ENCODE measurements around the gene SLIT1. TPM values are rescaled to one million over a fixed set of nuclear protein-coding genes. Genes with fewer than 3 reads are reported as not detected.

The SLIT1 gene
- total RNA-seq, 1 donor from 2014 or later: 10.6 TPM

DNA sequence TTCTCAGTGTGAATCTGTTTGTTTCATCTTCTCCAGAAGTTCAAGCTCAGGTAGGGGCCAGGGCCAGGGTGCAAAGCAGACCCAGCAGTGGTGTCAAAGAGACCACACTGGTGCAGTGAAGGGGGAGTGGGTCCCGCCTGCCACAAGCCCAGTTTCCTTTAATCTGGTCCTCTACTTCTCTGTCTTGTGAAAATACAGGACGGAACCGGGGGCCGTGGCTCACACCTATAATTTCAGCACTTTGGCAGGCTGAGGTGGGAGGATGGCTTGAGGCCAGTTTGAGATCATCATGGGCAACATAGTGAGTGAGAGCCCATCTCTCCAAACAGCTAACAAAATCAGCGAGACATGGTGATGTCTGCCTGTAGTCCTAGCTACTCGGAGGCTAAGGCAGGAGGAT is 109.0 kb downstream of the SLIT1 start:
- DNase-seq (ENCODE audit: low read depth, low spot score): no peak
- no peak overlapping the region for H3K4me3 Mint-ChIP-seq
- H3K27me3 Mint-ChIP-seq (ENCODE audit: low read depth): peaks cover 25% of the 10 kb centered on the region
- H3K9me3 Mint-ChIP-seq: no peaks in the 10 kb centered on the region
- H3K4me1 Mint-ChIP-seq: peaks cover 4% of the 10 kb centered on the region
- no peaks in the 10 kb centered on the region for H3K36me3 Mint-ChIP-seq (ENCODE audit: low read depth)
- TF ChIP-seq CTCF (conservative IDR thresholded peaks at IDR 0.05): no peak
- no peak overlapping the region for H3K27ac Mint-ChIP-seq (ENCODE audit: unreplicated experiment)

GRCh38 chr10:97075961-97076525 is 109.7 kb downstream of the SLIT1 start:
- DNase-seq (ENCODE audit: low read depth, low spot score): no peak
- Mint-ChIP-seq H3K4me1 (peaks cover 4% of the 10 kb centered on the region), H3K27me3 (ENCODE audit: low read depth) (peaks cover 24% of the 10 kb centered on the region), H3K36me3 (ENCODE audit: low read depth) (no peaks in the 10 kb centered on the region), H3K27ac (ENCODE audit: unreplicated experiment) (no peak overlapping the region), H3K4me3 (no peak overlapping the region), H3K9me3 (no peaks in the 10 kb centered on the region)
- TF ChIP-seq CTCF (conservative IDR thresholded peaks at IDR 0.05): no peak

DNA sequence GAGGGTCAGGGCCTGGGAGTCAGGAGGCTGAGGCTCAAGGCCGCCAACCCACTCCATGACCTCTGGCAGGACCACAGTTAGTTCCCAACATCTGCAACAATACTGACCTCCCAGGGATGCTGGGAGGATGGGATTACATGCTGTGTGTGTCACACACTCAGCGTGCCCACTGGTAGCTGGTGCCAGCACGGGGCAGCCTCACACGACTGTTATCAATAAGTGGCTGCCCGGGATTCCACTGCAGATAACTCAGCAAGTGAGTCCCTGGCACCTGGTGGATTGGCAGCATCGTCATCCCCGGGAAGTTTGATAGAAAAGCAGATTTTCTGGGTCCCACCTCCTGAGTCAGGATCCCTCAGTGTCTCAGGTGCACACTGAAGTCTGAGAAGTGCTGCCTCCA is 110.3 kb downstream of the SLIT1 start:
- H3K27ac Mint-ChIP-seq (ENCODE audit: unreplicated experiment): no peak overlapping the region
- H3K36me3 Mint-ChIP-seq (ENCODE audit: low read depth): no peaks in the 10 kb centered on the region
- no peak for TF ChIP-seq CTCF (conservative IDR thresholded peaks at IDR 0.05)
- peaks cover 30% of the 10 kb centered on the region for H3K27me3 Mint-ChIP-seq (ENCODE audit: low read depth)
- DNase-seq (ENCODE audit: low read depth, low spot score): no peak
- no peak overlapping the region for H3K4me3 Mint-ChIP-seq
- peaks cover 4% of the 10 kb centered on the region for H3K4me1 Mint-ChIP-seq
- no peaks in the 10 kb centered on the region for H3K9me3 Mint-ChIP-seq

DNA sequence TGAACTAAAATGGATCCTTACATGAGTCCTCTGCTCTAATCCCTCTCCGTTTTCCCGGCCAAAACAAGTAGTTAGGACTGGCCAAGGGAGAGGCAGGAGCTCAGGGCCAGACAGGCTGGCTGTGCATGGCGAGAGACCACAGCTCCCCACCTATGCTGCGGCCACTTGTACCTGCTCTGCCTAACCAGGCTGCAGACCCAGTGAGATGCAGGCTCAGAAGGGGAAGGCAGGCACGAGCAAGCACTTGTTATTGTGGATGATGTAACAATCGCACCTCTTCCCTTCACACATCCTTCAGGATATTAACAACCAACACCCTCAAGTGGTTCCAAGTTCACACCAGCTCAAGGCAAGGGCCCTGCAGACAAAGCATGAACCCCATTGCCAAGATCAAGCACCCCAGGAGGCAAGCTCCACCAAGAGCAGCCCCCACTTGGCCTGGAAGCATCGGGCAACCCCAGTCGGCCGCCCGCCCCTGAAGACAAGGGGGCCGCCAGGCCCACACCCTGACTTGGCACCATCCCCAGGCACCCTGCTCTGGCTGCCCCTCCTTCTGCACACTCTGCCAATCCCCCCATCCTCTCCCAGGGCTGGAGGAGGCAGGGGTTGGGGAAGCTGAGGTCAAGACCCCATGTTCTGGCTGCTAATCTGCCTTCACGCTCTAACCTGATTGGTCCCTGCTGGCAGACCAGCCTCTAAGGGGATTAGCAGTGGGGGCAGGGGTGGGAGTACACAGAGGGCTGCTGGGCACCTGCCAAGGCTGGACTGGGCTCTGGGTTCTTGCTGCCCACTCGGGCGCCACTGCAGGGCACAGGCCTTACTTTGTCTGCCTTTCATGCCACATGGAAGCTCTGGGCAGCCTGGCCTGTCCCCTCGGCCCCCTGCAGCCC is 111.3 kb downstream of the SLIT1 start:
- Mint-ChIP-seq H3K36me3 (ENCODE audit: low read depth) (no peaks in the 10 kb centered on the region), H3K9me3 (no peaks in the 10 kb centered on the region), H3K27me3 (ENCODE audit: low read depth) (peaks cover 26% of the 10 kb centered on the region), H3K4me1 (peaks cover 4% of the 10 kb centered on the region), H3K27ac (ENCODE audit: unreplicated experiment) (no peak overlapping the region), H3K4me3 (no peak overlapping the region)
- TF ChIP-seq CTCF (conservative IDR thresholded peaks at IDR 0.05): no peak
- DNase-seq (ENCODE audit: low read depth, low spot score): no peak

DNA sequence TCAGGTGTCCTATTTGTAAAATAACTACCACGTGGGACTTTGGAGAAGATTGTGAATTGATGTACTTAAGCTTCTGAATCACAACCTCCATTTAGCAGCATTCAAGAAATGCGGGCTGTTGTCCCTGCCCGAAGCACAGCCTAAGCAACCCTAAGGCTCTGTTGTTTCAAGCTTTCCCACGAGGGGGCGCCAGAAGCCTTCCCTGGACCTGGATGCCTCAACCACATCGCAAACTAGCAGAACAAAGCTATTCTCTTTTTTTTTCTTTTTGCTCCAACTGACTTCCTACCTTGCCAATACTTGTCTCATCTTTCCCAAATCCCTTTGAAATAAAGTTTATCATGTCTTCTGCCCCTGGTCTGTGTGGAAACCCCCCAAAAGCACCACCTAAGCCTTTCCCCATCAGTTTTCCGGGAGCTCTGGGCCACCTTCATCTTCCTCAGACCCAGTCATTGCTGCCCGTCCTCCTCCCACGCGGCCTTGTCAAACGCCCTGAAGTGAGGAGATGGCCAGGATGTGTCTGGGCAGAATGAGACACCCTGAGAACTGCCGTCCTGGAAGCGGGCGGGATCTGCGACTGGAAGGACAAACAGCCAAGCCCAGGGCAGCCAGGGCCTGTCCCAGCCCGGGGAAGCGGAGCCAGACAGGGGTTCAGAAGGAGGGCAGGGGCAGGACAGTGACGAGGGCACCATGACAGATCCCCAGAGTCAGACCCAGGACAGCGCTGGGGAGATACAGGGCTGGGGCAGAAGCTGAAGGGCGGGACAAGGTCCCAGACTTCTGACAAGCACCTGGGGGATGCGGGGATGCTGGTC is 112.7 kb downstream of the SLIT1 start:
- DNase-seq (ENCODE audit: low read depth, low spot score): peak; percentile 96
- H3K27ac Mint-ChIP-seq (ENCODE audit: unreplicated experiment): no peak overlapping the region
- peaks cover 4% of the 10 kb centered on the region for H3K4me1 Mint-ChIP-seq
- peaks cover 3% of the 10 kb centered on the region for H3K36me3 Mint-ChIP-seq (ENCODE audit: low read depth)
- no peaks in the 10 kb centered on the region for H3K9me3 Mint-ChIP-seq
- TF ChIP-seq CTCF (conservative IDR thresholded peaks at IDR 0.05): peak; percentile 93
- peaks cover 17% of the 10 kb centered on the region for H3K27me3 Mint-ChIP-seq (ENCODE audit: low read depth)
- H3K4me3 Mint-ChIP-seq: no peak overlapping the region

All from neural crest cell (in vitro differentiated cells).